PFSK-1 (cell line): Measurements from ENCODE around the gene CYP26B1.

Source experiments
- FOXP2 ChIP-seq: optimal IDR thresholded peaks from 2 replicates; pipeline ENCODE3; 2011; ENCODE audit warnings: borderline replicate concordance, control low read depth, inconsistent platforms; ENCODE audit not compliant: insufficient read depth; ENCODE audit errors: extremely low read length, extremely low read depth
- POLR2AphosphoS5 ChIP-seq: IDR thresholded peaks from 2 replicates; pipeline ENCODE4 v1.6.1; 2012; ENCODE audit warnings: low read depth, mild to moderate bottlenecking, control low read depth, low read length, moderate library complexity
- REST ChIP-seq, 2 experiments: IDR thresholded peaks; 2 replicates each; pipeline versions ENCODE4 v1.6.1 to v1.8.0; 2011 to 2012; ENCODE audit warnings: low read depth in 2 of 2, low read length in 2 of 2, control low read depth in 1 of 2, inconsistent platforms in 1 of 2, mild to moderate bottlenecking in 1 of 2, moderate library complexity in 1 of 2; ENCODE audit not compliant: insufficient read depth in 1 of 2
- SIN3A ChIP-seq: IDR thresholded peaks from 2 replicates; pipeline ENCODE4 v1.6.1; 2012; ENCODE audit warnings: mild to moderate bottlenecking, low read length, moderate library complexity, borderline replicate concordance; ENCODE audit not compliant: insufficient read depth
- TAF1 ChIP-seq: IDR thresholded peaks from 2 replicates; pipeline ENCODE4 v1.6.1; 2012; ENCODE audit warnings: low read length, control low read depth, borderline replicate concordance; ENCODE audit not compliant: insufficient read depth

The CYP26B1 gene

DNA sequence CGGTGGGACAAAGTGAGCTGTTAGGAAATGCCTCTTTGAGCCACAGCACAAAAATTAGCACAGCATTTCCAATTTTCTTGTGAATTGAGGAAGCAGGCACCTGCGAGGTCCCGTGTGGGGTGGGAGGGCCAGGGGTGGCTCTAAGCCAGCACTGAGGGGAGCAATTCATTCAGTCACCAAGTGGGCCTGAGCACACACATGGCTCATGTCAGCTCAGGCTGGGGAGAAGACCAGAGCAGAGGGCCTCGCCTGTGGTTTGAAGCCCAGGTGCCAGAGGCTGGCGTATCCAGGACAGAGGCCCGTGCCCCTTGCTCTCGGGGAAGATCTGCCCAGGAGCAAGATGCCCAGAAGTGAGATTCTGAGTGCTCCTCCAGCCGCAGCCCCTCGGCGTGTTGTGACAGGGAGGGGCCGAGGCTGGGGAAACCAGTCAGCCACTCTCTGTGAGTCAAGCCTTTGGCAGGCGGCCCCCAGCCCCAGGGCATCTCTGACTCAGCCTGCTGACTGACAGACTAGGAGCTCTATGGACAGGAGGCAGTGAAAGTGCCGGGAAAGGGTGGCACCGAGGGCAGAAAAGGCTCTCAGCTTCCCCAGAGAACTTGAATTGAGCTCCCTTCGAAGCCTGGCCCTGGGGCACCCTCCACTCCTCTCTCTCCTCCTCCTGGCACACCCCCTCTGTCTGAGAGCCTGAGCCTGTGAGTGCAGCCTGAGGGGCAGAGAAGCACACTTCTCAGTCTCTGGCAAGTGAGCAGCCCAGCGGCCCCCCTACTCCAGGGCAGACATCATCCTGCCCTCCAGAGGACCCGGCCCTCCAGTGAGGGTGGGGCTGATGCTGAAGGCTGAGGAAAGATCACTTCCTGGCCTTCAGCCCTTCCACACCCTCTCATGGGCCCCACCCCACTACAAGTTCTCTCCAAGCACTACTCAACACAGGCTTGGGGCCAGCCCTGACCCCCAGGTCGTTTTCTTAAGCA is 32.3 kb downstream of the CYP26B1 start:
- TF ChIP-seq POLR2AphosphoS5 (no peak), SIN3A (no peak), TAF1 (no peak), FOXP2 (peak; percentile 32), REST (IDR thresholded peaks at IDR 0.05; ENCODE audit: insufficient read depth in 1 of 2, low read depth in 2 of 2, low read length in 2 of 2) (no peak)

DNA sequence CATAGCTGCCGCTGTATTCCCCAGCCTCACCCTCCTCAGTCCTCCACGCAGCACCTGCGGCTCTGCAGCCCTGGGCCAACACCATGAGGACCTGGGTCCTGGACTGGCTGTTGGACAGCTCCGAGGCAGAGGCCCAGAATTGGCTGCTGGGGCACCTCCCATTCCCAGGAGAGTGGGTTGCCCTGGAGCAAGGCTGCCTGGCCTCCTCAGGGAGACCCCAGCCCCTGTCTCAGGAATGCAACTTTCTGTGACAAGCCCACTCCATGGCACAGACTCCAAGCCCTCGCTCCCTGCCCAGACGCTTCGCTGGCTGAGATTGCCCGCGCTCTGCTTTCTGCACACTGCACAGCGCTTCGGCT is 33.0 kb downstream of the CYP26B1 start:
- TF ChIP-seq REST (IDR thresholded peaks at IDR 0.05; ENCODE audit: insufficient read depth in 1 of 2, low read depth in 2 of 2, low read length in 2 of 2), result peak in 1 of 2 experiments; percentile 76; a peak in 2 of 4 replicates
- no peak for TF ChIP-seq FOXP2
- TF ChIP-seq SIN3A, result no peak
- no peak for TF ChIP-seq TAF1
- TF ChIP-seq POLR2AphosphoS5, result no peak

GRCh38 chr2:72113847-72114692 is 33.6 kb downstream of the CYP26B1 start:
- TF ChIP-seq POLR2AphosphoS5, result no peak

GRCh38 chr2:72112981-72113846 is 34.4 kb downstream of the CYP26B1 start:
- TF ChIP-seq POLR2AphosphoS5 (no peak), TAF1 (no peak), FOXP2 (no peak), SIN3A (no peak)

DNA sequence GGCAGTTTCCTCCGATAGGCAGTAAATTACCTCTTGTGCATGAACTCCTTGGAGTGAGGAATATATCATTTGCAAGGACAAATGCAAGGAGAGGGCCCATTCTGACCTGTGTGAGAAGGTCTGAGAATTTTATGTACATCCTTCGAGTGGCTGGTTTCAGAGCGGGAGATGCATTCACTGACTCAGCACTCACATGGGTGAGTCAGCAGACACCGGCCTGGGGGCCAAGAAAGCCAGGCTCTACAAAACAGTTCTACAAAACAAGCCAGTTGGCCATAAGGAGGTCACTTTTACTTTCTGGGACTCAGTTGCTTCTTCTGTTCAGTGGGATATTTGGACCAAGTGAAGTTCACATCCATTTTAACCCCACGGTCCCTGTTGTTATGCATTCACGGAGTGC is 35.3 kb downstream of the CYP26B1 start:
- TF ChIP-seq REST (IDR thresholded peaks at IDR 0.05; ENCODE audit: insufficient read depth in 1 of 2, low read depth in 2 of 2, low read length in 2 of 2), result no peak
- TF ChIP-seq POLR2AphosphoS5, result no peak
- TF ChIP-seq FOXP2, result no peak
- no peak for TF ChIP-seq TAF1
- TF ChIP-seq SIN3A, result no peak
